ENCODE measurements around the gene MAN2B2.

Gene MAN2B2

GRCh38 chr4:6538111-6538510, 36.9 kb upstream of the MAN2B2 start:
- TF ChIP-seq, protein P1, sequence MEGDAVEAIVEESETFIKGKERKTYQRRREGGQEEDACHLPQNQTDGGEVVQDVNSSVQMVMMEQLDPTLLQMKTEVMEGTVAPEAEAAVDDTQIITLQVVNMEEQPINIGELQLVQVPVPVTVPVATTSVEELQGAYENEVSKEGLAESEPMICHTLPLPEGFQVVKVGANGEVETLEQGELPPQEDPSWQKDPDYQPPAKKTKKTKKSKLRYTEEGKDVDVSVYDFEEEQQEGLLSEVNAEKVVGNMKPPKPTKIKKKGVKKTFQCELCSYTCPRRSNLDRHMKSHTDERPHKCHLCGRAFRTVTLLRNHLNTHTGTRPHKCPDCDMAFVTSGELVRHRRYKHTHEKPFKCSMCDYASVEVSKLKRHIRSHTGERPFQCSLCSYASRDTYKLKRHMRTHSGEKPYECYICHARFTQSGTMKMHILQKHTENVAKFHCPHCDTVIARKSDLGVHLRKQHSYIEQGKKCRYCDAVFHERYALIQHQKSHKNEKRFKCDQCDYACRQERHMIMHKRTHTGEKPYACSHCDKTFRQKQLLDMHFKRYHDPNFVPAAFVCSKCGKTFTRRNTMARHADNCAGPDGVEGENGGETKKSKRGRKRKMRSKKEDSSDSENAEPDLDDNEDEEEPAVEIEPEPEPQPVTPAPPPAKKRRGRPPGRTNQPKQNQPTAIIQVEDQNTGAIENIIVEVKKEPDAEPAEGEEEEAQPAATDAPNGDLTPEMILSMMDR (IDR thresholded peaks at IDR 0.05), result no peak

GRCh38 chr4:6538575-6538974, 36.4 kb upstream of the MAN2B2 start:
- TF ChIP-seq, protein P1 (IDR thresholded peaks at IDR 0.05), result no peak

- TF ChIP-seq, protein P1 (IDR thresholded peaks at IDR 0.05), result no peak
Measured at GRCh38 chr4:6539009-6539764, 35.8 kb upstream of the MAN2B2 start.

DNA sequence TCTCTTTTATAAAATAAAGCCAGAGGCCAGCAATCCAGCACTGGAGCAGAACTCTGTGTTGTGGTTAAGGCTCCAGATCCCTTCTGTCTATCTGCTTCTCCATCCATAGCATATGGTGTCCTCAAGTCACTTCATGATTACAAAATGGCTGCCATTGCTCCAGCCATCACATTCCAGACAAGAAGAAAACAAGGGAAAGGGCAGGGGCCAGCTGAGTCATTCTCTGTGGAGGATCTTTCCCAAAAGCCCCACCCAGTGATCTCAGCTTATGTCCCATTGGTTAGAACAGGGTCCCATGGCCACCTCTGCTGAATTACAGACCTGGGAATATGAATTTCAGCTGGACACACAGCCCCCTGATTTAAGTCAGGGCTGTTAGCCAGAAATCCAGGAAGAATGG, 34.1 kb upstream of the MAN2B2 start:
- TF ChIP-seq, protein P1 (IDR thresholded peaks at IDR 0.05), result no peak

DNA sequence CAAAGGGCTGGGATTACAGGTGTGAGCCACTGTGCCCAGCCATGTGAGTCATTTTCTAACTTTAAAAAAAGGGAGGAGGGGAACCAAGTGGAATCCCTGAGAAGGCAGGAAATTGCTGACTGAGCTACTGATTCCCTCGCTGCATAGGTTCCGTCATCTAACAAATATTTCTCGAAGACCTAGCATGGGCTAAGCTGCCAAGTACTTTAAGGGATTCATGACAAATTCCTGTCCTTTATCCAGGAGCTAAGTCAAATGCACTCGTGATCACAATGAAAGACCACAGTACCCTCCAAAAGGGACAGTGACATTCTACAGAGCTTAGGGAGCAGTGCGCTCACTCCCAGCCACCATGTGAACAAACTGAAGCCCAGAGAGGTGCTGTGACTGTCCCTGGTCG, 33.2 kb upstream of the MAN2B2 start:
- TF ChIP-seq, protein P1 (IDR thresholded peaks at IDR 0.05), result no peak

GRCh38 chr4:6542951-6543350, 32.0 kb upstream of the MAN2B2 start:
- TF ChIP-seq, protein P1 (IDR thresholded peaks at IDR 0.05), result no peak

DNA sequence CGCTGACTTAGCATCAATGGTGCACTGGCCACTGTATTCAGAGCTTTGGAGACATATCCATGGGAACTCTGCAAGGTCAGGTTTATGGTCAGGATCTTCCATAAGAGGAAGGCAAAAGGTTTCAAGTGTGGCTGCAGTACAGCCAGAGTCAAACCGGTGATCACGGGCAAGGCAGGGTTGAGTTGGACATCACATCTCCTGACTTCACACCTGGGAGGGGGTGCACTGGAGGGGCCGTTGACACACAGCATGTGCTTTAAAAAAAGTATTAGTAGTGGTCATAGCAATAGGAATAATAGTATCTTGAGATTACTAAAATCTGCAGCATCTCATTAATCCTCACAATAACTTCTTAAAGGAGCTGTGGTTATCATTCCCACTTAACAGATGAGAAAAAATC, 28.9 kb upstream of the MAN2B2 start:
- TF ChIP-seq, protein P1 (IDR thresholded peaks at IDR 0.05), result no peak
